GM23338 (cell line): Measurements from ENCODE around the gene MLLT3.

Experiments
- EZH2 ChIP-seq: fragments of 200-600 bp; sonication (generic); IDR thresholded peaks from one replicate; pipeline ENCODE4 v1.8.0; 2017; ENCODE audit warnings: antibody characterized with exemption, mild to moderate bottlenecking, low read depth; ENCODE audit not compliant: unreplicated experiment
- EZH2phosphoT487 ChIP-seq: fragments of 200-600 bp; sonication (generic); IDR thresholded peaks from one replicate; pipeline ENCODE4 v1.8.1; 2018; ENCODE audit warnings: antibody characterized with exemption; ENCODE audit not compliant: unreplicated experiment
- JUNB ChIP-seq: IDR thresholded peaks from one replicate; pipeline ENCODE4 v1.6.1; 2016; ENCODE audit warnings: antibody characterized with exemption; ENCODE audit not compliant: unreplicated experiment
- NANOG ChIP-seq: IDR thresholded peaks from 2 replicates; pipeline ENCODE4 v1.6.1; 2016; ENCODE audit warnings: antibody characterized with exemption, borderline replicate concordance
- POLR2AphosphoS5 ChIP-seq: IDR thresholded peaks from 2 replicates; pipeline ENCODE4 v1.6.1; 2016; ENCODE audit warnings: antibody characterized with exemption, low read depth
- ZNF114 ChIP-seq: fragments of 250-450 bp; sonication (Bioruptor Pico); IDR thresholded peaks from 2 replicates; pipeline ENCODE4 v1.5.0; 2020; ENCODE audit warnings: mild to moderate bottlenecking, moderate library complexity
- TF ChIP-seq, protein P1 (sequence below), 2 experiments: fragments of 200-600 bp in 1 of 2; sonication (generic) in 1 of 2; conservative IDR thresholded peaks; 2 replicates each; pipeline versions ENCODE4 v1.5.1 to v1.6.1; 2016 to 2017; ENCODE audit warnings: antibody characterized with exemption in 2 of 2, low read depth in 2 of 2, mild to moderate bottlenecking in 2 of 2, moderate library complexity in 1 of 2

DNA sequence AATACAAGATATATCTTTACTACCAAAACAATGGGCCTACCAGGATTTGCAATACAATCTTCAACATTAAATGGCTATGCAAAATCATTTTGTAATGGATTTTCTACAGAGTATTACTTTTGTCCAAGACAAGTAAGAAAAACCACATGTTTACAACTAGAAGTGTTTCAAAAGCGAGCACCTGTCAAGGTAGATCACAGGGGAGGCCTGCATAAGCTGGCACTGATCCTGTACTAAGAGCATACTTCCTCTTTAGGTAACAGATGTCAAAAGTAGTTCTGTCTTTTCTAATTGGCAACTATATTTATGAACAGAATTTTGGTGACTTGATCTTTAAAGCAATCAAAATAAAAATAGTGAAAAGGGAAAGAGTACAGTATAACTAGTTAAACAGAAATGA lies 249.0 kb downstream of the MLLT3 start:
- TF ChIP-seq JUNB (no peak), EZH2 (no peak), NANOG (no peak), POLR2AphosphoS5 (no peak), EZH2phosphoT487 (no peak), ZNF114 (CRISPR knock-in tag) (no peak)
- TF ChIP-seq, protein P1, sequence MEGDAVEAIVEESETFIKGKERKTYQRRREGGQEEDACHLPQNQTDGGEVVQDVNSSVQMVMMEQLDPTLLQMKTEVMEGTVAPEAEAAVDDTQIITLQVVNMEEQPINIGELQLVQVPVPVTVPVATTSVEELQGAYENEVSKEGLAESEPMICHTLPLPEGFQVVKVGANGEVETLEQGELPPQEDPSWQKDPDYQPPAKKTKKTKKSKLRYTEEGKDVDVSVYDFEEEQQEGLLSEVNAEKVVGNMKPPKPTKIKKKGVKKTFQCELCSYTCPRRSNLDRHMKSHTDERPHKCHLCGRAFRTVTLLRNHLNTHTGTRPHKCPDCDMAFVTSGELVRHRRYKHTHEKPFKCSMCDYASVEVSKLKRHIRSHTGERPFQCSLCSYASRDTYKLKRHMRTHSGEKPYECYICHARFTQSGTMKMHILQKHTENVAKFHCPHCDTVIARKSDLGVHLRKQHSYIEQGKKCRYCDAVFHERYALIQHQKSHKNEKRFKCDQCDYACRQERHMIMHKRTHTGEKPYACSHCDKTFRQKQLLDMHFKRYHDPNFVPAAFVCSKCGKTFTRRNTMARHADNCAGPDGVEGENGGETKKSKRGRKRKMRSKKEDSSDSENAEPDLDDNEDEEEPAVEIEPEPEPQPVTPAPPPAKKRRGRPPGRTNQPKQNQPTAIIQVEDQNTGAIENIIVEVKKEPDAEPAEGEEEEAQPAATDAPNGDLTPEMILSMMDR (conservative IDR thresholded peaks at IDR 0.05; ENCODE audit: low read depth in 2 of 2), result no peak
